ENCODE data around the gene NADSYN1.
"Not testable (repeated sequence)": the region's sequence is repeated elsewhere in the genome, so short reads cannot be mapped to it uniquely, and the experiment has no call there.

The NADSYN1 gene

DNA sequence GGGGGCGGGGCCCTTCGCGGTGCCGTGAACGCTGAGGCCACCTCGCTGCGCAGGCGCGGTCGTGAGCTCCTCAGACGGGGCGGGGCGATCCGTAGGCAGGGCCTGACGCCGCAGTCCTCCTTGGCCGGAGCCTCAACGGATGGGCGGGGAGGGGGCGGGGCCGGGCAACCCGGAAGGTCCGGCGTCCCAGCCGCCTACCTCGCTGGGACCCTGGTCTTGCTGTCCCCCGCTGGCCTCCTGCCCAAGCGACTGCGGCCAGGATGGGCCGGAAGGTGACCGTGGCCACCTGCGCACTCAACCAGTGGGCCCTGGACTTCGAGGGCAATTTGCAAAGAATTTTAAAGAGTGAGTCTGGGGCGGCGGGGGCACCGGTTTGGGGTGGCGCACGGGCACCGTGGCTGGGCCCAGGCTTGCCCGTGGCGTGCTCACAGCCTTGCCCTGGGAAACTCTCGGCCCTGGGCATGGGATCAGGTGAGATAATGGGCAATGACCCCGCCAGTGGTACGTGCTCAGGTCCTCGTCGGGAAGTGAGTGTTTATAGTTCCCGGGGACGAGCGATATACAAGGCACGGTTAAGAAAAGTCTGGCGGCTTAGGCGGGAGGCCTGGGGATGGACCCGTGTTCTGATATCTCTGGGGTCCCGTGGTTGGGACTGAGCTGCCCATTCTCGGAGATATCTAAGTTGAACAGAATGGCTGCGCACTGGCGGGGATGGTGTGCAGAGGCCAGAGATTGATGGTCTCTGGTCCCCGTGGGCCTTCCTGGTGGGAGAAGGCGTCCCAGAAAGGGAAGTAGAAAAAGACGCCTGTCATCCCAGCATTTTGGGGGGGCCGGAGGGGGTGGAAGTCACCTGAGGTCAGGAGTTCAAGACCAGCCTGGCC, at the start of gene NADSYN1:
Gene NADSYN1, plus strand, starts transcription at position 167 of the 881 bp plus-strand sequence. Its CDS starts 94 bp downstream, at position 261.
- peak; percentile 95 for DNase-seq

DNA sequence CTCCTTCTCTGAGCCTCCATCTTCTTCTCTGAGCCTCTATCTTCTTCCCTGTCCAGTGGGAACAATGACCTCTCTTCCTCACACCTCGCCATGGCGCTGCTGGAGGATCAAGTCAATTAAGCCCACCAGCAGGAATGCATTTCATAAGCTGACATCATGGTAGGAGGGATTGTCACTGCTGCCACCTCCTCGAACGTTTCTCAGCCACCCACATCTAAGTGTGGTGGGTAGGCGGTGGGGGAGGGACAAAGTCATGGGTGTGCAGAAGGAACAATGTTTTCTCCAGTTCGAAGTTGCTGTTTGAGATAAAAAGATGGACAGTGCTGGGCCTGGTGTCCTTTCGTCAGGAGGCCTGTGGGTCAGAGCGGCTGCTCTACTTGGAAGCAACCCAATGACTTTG, 48.8 kb upstream of the NADSYN1 start:
- DNase-seq, result no peak

- DNase-seq, result no peak
These were observed 46.3 kb upstream of the NADSYN1 start for GRCh38 chr11:71406681-71407080.

DNA sequence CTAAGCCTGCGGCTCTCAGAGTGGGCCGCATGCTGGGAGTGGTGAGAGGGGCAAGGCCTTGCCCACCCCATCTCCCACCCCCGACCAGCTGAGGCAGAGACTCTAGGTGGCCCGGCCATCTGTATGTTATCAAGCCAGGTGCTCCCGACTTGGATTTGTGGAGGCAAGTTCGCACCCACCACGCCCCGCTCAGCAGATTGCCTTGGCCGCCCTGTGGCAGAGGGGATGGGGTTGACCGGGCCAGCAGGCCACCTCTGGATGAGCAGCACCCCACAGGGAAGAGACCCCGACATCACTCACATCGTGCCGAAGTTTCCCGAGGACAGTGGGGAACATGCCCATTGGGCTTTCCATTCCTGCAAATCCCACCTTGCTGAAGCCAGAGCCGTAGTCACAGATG, 45.6 kb upstream of the NADSYN1 start:
- no peak for DNase-seq

DNA sequence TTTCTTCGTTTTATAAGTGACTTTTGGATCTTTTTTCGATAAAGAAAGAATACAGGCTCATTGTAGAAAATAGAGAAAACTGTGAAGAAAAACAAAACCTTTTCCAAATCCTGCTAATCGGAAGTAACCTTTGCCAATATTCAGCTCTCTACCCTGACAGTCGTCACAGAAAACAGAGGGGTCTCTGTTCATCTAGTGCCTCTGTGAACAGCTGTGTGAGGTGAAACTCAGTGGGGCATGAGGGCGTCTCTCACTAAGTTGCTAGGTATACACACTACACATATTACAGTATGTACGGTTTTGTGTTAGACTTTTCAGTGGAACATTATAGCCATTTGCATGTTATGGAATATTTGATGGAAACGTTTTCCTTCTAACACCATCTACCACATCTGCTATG, 44.2 kb upstream of the NADSYN1 start:
- no peak for DNase-seq

DNA sequence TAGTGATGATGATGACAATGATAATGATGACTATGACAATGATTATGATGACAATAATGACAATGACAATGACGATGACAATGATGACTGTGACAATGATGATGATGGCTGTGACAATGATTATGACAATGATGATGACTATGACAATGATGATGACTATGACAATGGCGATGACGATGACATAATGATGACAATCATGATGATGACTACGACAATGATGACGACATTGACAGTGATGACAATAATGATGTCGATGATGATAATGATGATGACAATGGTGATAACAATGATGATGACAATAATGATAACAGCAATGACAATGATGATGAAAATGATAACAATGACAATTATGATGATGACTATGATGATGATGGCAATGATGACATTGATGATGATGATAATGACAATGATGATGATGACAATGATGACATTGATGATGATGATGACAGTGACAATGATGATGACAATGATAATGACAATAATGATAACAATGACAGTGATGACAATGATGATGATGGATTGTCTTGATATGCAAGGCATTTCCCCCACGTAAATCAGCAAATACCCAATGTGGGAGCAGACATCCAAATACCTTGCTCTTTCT, 42.5 kb upstream of the NADSYN1 start:
- no peak for DNase-seq

DNA sequence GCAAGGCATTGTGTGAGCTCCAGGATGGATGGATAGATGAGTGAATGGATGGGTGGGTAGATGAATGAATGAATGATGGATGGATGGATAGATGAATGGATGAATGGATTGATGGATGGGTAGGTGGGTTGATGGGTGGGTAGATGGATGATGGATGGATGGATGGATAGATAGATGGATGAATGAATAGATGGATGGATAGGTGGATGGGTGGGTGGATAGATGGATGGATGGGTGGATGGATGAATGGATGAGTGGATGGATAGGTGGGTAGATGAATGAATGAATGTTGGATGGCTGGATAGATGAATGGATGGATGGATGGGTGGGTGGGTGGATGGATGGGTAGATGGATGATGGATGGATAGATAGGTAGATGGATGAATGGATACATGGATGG, 38.4 kb upstream of the NADSYN1 start:
- no peak for DNase-seq

DNA sequence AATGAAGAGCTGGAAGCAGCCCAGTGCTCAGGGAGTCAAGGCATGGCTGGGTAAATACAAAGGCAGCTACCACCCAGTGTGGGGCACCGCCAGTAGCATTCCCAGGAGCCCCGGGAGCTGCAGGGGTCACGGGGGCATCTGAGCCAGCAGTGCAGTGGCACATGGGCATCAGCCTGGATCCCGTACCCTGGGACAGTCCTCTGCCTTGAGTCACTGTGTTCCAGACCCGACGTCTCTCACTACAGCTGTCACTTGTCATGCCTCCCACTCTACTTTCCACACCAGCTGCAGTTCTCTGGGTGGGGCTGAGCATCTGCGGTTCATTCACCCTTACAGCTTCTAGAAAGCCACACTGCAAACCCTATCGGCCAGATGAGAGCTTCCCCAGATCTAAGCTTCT, 34.4 kb upstream of the NADSYN1 start:
- no peak for DNase-seq

GRCh38 chr11:71420455-71421241, 32.4 kb upstream of the NADSYN1 start:
- DNase-seq, result no peak

DNA sequence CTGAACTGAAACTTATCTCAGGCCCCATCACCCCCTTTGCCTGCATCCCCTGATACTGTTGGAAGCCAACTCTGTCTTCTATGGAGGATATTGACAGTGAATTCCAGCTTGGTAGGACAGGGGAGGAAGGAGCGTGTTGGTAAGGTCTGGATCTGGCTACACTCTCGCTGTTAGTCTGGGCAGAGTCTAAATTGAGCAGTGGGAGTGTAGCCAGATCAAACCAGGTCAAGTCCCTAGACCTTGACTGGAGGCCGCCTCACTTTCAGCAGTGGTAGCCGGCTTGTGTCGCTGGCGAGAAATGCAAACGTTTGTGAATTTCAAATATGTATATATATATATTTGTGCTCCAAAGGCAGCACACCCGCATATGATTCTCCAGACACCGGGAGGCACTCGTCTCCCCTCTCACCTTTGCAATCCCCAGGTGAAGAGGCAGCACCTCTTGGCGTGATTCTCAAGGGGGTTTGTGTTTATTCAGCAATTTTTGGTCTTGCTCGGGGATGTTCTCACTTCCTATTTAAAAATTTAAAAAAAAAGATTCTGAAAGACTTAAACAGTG, 31.5 kb upstream of the NADSYN1 start:
- DNase-seq, result no peak

DNA sequence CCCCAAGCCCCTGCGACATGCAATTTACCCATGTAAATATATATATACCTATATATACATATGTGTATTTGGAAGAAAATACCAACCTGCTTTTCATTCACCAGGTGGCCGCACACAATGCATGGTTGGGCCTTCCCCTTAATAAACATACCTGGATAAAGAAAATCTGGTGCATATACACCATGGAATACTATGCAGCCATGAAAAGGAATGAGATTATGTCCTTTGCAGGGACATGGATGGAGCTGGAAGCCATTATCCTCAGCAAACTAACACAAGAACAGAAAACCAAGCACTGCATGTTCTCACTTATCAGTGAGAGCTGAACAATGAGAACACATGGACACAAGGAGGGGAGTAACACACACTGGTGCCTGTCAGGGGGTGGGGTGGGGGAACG, 30.7 kb upstream of the NADSYN1 start:
- not testable (repeated sequence) for DNase-seq

- DNase-seq, result no peak
These were observed 29.7 kb upstream of the NADSYN1 start for GRCh38 chr11:71423181-71423790.

- no peak for DNase-seq
These were observed 27.6 kb upstream of the NADSYN1 start for GRCh38 chr11:71425409-71425808.

DNA sequence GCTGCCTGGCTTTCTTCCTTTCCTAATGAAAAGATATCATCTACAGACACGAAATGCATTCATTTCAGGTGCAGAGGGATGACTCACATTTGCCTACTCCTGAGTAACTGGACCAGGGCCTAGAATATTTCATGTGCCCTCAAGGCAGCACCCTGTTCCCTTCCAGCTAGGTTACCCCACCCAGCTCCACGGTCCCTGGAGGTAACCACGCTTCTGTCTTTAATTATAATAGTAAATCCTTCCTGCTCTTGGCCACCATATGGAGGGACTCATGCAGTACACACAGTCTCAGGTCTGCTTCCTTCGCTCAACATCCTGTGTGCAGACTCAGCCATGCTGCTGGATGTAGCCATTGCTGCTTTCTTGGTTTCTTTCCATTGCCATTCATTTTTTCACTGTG, 27.1 kb upstream of the NADSYN1 start:
- DNase-seq, result no peak

DNA sequence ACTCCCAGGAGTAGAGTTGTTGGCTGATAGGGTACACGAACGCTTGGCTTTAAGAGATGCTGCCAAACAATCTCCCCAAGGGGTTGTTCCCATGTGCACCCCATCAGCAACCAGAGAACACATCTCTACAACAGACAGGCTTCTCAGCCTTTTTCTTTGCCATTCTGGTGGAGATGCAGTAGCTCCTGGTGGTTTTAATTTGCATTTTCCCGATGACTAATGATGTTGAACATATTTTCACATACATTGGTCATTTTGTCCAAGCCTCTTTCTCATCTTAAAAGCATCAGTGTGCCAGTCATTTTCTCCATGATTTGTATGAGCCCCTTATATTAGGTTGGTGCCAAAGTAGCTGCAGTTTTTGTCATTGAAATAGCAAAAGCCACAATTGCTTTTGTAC, 26.6 kb upstream of the NADSYN1 start:
- no peak for DNase-seq

DNA sequence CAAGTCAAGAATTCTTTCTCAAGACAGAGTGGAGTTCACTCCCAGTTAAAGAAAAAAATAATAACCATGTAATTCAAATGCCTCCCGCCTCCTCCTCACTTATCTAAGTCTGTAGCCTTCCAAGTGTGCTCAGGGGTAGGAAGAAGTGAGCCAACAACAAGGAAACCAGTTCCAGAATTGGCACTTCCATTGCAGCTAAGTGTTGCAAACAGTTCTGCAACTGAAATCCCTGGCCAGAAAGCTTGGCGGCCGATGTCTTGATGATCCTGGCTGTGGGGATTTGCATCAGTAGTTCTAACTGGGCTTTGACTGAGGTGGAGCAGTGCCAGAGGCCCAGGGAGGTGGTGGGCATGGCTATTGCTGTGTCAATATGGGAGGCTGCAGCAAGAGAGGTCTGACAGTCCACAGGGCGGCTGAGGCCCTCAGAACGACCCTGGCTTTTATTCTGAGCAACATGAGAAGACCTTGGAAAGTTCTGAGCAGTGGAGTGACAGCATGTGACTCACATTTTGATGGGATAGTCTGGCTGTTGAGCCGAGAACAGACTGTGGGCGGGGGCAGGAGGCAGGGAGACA, 24.1 kb upstream of the NADSYN1 start:
- DNase-seq, result no peak

DNA sequence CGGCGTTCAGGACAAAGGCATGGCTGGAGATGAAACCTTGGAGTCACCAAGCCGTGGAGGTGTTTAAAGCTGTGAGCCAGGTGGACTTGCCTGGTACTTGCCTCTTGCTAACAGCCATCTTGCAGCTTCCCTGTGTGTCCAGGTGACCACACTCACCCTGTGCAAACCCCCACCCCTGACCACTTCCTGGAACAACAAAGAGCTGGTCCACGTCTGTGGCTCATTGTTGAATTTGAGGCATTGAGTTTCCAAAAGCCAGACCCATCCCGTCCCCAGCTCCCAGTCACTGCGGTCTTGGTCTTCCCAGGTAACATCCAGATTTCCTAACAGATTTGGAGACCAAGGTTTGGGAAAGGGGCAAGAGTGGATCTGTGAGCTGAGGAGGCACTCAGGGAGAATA, 23.3 kb upstream of the NADSYN1 start:
- DNase-seq, result no peak

- no peak for DNase-seq
These were observed 22.8 kb upstream of the NADSYN1 start for GRCh38 chr11:71430166-71430565.

GRCh38 chr11:71431271-71431670, 21.7 kb upstream of the NADSYN1 start:
- DNase-seq, result no peak

GRCh38 chr11:71432761-71433647, 20.0 kb upstream of the NADSYN1 start:
- no peak for DNase-seq

Data from T1000 (cell line).